Stimulated activated CD8-positive, alpha-beta memory T cell treated with anti-CD3 and anti-CD28 coated beads, Interleukin-12 subunit alpha, Interleukin-12 subunit beta, amount 100 ng/mL, for 24 hours (primary cell): ENCODE results near the gene RCE1.

Source experiments
- DNase-seq: peaks from one replicate; pipeline ENCODE4 v3.0.0-alpha.2; 2020; ENCODE audit errors: extremely low read depth

The RCE1 gene

GRCh38 chr11:66845143-66845875 lies 2.1 kb downstream of the RCE1 start:
- DNase-seq = no peak

DNA sequence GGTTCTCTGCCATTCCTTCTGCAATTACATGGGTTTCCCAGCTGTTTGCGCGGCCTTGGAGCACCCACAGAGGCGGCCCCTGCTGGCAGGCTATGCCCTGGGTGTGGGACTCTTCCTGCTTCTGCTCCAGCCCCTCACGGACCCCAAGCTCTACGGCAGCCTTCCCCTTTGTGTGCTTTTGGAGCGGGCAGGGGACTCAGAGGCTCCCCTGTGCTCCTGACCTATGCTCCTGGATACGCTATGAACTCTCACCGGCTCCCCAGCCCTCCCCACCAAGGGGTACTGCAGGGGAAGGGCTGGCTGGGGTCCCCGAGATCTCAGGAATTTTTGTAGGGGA lies 2.6 kb downstream of the RCE1 start:
- DNase-seq = no peak

GRCh38 chr11:66846671-66847091 lies 3.4 kb downstream of the RCE1 start:
- no peak for DNase-seq

- DNase-seq = no peak
Measured at GRCh38 chr11:66847461-66848232, 4.4 kb downstream of the RCE1 start.

- no peak for DNase-seq
Measured at GRCh38 chr11:66848671-66849500, 5.6 kb downstream of the RCE1 start.

GRCh38 chr11:66849501-66850234 lies 6.4 kb downstream of the RCE1 start:
- DNase-seq = no peak

- DNase-seq = no peak
Measured at GRCh38 chr11:66850235-66850587, 7.0 kb downstream of the RCE1 start.

DNA sequence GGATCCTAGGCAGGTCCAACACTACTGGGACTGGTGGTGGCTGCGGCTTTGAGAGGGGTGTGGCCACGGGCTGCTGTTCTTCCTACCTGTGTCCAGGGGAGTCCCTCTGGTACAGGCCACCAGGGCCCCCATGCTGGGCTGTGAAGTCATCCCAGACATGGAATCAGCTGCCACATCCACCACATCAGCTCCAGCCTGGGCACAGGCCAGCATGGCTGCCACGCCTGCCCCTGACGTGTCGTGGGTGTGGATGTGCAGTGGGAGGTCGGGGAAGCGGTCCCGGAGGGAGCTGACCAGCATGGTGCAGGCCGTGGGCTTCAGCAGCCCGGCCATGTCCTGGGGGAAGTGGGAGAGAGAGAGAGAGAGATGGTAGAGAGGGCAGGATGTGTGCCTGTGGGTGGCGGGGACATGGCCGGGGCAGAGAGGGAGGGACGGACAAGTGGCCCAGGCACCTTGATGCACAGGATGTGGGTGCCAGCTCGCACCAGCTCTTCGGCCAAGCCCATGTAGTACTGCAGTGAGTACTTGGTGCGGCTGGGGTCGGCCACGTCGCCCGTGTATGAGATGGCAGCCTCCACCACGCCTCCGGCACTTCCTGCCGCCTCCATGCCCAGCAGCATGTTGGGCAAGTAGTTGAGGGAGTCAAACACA lies 7.5 kb downstream of the RCE1 start:
- DNase-seq = no peak

- no peak for DNase-seq
Measured at GRCh38 chr11:66851239-66851596, 8.0 kb downstream of the RCE1 start.

GRCh38 chr11:66851698-66852465 lies 8.6 kb downstream of the RCE1 start:
- DNase-seq = no peak

DNA sequence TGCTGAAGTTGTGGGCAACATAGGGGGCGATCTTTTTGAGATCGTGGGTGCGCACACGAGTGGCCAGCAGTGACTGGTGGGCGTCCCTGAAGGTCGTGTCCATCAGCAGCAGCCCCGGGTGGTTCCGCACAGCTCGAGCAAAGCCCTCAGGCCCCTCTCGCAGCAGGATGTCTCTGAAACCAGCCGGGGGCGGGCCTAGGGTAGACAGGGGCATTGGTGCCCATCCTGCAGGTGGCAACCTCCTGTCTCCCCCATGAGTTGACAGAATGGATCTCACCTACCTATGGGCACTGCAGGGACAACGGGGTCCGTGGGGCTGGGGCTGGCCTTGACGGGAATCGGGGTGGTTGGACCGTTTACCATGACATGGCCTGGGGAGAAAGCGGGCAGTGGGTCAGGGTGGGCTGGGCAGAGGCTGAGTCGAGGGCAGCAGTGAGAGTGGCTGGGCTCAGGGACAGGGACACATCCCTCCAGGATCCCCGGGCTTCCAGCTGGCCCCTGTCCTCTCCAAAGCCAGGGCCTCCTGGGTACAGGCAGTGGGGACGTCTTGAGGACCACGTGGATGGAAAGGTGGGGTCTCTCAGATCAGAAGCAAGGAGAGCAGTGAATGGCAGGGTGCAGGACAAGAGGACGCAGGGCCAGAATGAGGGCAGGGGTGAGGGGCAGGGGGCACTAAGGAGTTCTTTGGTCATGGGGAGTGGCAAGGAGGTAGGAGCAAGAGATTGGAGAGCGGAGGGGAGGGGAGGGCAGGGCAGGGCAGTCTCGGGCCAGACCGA lies 9.4 kb downstream of the RCE1 start:
- no peak for DNase-seq

DNA sequence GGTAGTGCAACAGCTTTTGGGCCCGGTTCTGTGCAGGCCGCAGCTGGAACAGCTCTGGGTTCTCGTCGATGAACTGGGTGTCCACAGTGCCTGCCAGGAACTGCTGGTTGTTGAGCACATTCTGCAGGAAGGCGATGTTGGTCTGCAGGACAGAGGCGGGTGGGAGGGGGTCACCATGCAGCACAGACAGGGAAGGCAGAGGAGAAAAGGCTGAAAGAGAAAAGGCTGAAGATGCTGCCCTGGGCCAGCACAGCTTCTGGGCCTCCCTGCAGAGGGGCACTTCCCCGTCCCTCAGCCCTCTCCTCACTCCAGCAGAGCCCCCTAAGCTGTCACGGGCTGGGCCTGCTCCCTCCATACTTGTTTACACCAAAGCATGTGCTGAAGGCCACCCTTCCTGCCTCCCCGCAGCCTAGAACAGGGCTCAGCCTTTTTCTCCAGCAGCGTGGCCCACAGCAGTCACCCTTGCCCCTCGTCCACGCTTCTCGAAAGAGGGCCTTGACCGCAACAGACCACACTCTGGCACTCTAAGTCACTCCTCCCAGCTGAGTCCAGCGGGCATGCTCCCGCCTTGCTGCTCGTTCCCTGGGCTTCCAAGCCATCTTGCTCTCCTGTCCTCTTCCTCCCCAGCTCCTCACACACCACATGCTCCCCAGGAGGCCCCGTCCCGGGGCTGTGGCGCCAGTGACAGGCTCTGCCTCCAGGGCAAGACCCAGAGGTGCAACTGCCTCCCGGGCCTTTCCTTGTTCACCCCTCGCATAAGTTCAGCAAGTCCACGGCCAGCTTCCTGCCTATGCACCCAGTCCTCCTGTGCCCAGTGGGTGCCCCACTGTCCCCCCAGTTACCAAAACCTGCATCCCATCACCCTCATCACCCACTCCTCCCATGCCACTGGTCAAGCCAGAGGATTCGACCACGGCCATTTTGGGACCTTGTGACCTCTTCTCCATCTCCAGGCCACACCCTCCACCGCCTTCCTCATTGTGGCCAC lies 10.3 kb downstream of the RCE1 start:
- no peak for DNase-seq

DNA sequence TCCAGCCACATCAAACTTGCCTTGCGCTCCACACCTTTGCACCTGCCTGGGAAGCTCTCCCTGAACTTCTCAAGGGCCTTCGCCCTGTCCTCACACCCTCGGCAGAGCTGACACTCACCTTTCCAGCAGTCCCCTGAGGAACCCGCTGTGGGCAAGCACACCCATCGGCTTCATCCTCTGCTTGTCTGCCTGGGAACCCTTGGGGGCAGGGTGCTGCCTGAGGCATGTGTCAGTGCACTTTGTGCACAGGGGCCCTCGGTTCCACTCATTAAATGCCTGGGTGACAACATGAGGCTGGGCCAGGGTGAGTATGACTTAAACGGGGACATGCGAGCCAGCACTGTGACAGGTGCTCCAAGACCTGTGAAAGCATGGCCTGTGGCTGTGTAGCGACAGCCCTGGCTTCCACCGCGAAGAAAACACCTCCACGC lies 11.0 kb downstream of the RCE1 start:
- DNase-seq = no peak

GRCh38 chr11:66854729-66855211 lies 11.5 kb downstream of the RCE1 start:
- DNase-seq = no peak

- DNase-seq = peak; percentile 68
Measured at GRCh38 chr11:66855574-66856495, 12.6 kb downstream of the RCE1 start.

GRCh38 chr11:66856496-66857233 lies 13.4 kb downstream of the RCE1 start, which contains the start of gene LRFN4:
Gene LRFN4, plus strand, starts transcription at chr11:66857064. Its CDS starts 681 bp downstream, at chr11:66857745.
- DNase-seq = no peak
